ENCODE data around the gene LARP6.

- no peak for TF ChIP-seq EZH2 (IDR thresholded peaks at IDR 0.05; ENCODE audit: low read length)
- TF ChIP-seq CTCF (optimal IDR thresholded peaks at IDR 0.05 in 1 of 3, IDR thresholded peaks at IDR 0.05 in 1 of 3, conservative IDR thresholded peaks at IDR 0.05 in 1 of 3; ENCODE audit: extremely low read depth in 1 of 3, insufficient read depth in 2 of 3, low read length in 3 of 3) = no peak
These were observed 59.2 kb downstream of the LARP6 start for GRCh38 chr15:70794596-70795310.

Data from keratinocyte (primary cell).